ENCODE measurements around the gene RTN4. TPM values are rescaled to one million over a fixed set of nuclear protein-coding genes. Genes with fewer than 3 reads are reported as not detected.

RTN4 gene
- total RNA-seq, 2 donors from 2014 or later, result 253 to 331 TPM

DNA sequence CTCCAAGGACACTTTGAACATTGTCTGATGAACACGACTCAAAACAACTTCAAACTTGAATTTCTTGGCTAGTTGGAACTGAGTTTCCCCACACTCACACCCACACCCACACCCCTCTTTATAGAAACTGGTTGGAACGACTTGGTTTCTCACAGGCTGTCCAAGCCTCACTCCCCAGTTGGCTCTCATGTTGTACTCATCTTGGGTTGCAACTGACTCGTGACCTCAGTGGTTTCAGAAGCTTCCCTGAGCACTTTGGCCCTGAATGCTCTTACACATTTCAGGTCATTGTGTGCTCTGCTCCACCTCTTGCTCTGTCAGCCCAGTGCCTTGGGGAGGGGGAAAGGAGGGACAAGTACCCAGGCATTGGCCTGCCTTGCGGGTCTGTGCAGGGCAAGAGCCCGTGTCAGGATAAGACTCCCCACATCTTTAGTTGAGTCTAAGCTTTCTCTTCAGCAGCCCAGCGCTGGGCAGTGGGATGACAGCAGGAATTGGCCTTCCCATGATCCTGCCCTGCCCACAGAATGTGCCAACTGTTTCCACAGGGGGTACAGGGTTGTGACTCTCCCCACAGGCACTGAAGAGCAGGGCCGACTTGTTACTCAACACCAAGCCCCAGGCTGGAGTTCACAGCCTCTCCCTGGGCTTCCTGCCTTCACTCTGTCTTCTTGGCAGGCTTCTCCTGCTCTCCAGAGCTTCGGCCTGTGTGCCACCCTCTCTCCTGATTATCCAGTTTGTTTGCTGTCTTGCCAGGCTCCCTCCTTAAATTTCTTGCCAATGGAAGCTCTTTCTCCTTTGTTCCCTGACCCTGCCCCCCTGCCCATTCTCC lies 104.6 kb downstream of the RTN4 start:
- DNase-seq (ENCODE audit: low spot score) (peak; percentile 28), ATAC-seq (ENCODE audit: insufficient number of reproducible peaks, low FRiP score, low read depth) (peak; percentile 61)
- peaks cover 9 to 17% of the 10 kb centered on the region in 2 donors for H3K4me1 ChIP-seq (ENCODE audit: control insufficient read depth in 1 of 2, low read depth in 2 of 2)
- H3K27ac ChIP-seq, result peak overlapping the region; percentile 45 to 49
- no peaks in the 10 kb centered on the region for H3K27me3 ChIP-seq (replicated peaks; ENCODE audit: insufficient read depth)
- no peaks in the 10 kb centered on the region for H3K9me3 ChIP-seq
- TF ChIP-seq, protein P1, sequence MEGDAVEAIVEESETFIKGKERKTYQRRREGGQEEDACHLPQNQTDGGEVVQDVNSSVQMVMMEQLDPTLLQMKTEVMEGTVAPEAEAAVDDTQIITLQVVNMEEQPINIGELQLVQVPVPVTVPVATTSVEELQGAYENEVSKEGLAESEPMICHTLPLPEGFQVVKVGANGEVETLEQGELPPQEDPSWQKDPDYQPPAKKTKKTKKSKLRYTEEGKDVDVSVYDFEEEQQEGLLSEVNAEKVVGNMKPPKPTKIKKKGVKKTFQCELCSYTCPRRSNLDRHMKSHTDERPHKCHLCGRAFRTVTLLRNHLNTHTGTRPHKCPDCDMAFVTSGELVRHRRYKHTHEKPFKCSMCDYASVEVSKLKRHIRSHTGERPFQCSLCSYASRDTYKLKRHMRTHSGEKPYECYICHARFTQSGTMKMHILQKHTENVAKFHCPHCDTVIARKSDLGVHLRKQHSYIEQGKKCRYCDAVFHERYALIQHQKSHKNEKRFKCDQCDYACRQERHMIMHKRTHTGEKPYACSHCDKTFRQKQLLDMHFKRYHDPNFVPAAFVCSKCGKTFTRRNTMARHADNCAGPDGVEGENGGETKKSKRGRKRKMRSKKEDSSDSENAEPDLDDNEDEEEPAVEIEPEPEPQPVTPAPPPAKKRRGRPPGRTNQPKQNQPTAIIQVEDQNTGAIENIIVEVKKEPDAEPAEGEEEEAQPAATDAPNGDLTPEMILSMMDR (IDR thresholded peaks at IDR 0.05), result no peak
- no peak overlapping the region for H3K4me3 ChIP-seq
- no peaks in the 10 kb centered on the region for H3K36me3 ChIP-seq

DNA sequence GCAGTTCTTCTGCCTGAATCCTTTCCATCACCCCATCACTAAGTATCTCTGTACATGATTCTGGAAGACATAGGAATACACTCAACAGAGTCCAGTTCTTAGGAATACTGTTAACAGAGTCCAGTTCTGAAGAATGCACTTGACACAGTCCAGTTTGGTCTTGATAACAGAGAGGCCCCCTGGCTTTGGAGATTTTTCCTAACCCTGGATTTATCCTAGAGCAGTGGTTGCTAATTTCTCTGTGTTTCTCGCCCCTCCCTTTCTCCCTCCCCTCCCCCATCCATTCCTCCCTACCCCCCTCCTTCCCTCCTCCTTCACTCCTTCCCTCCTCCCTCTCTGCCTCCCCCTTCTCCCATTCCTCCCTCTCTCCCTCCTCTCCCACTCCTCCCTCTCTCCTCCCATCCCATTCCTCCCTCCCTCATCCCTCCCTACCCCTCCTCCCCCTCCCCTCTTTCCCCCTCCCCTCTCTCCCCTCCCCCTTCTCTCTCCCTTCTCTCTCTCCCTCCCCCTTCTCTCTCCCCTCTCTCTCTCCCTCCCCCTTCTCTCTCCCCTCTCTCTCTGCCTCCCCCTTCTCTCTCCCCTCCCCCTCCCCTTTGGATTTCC lies 105.4 kb downstream of the RTN4 start:
- H3K4me3 ChIP-seq, result no peak overlapping the region
- ATAC-seq (ENCODE audit: insufficient number of reproducible peaks, low FRiP score, low read depth), result no peak
- no peaks in the 10 kb centered on the region for H3K36me3 ChIP-seq
- peaks cover 9 to 17% of the 10 kb centered on the region in 2 donors for H3K4me1 ChIP-seq (ENCODE audit: control insufficient read depth in 1 of 2, low read depth in 2 of 2)
- TF ChIP-seq, protein P1 (IDR thresholded peaks at IDR 0.05), result no peak
- peak overlapping the region in 1 of 2 donors; percentile 49 for H3K27ac ChIP-seq
- no peaks in the 10 kb centered on the region for H3K9me3 ChIP-seq
- no peak for DNase-seq (ENCODE audit: low spot score)
- no peaks in the 10 kb centered on the region for H3K27me3 ChIP-seq (replicated peaks; ENCODE audit: insufficient read depth)

DNA sequence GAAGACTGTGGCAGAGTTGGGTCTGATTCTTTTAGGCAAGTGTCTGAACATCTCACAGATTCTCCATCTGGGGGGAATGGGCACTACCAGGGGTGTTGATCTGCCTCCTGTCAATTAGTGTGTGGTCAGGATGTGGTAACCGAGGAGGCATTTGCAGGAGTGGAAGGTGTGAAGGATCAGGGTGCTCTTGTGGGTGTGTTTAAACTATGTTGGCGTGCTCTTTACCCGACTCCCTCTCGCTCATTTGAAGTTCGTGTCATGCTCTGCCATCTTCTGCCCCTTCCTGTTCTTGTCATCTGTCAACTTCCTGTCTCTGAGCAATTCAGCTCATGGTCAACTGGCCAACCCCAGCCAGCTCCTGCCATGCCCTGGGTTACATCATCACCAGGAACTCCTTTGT lies 107.9 kb downstream of the RTN4 start:
- DNase-seq (ENCODE audit: low spot score), result no peak
- no peak for ATAC-seq (ENCODE audit: insufficient number of reproducible peaks, low FRiP score, low read depth)
- Histone ChIP-seq H3K4me3 (no peak overlapping the region), H3K36me3 (no peaks in the 10 kb centered on the region), H3K27me3 (replicated peaks; ENCODE audit: insufficient read depth) (no peaks in the 10 kb centered on the region), H3K9me3 (no peaks in the 10 kb centered on the region), H3K4me1 (ENCODE audit: control insufficient read depth in 1 of 2, low read depth in 2 of 2) (peaks cover 9 to 17% of the 10 kb centered on the region in 2 donors), H3K27ac (no peak overlapping the region)
- TF ChIP-seq, protein P1 (IDR thresholded peaks at IDR 0.05), result no peak

DNA sequence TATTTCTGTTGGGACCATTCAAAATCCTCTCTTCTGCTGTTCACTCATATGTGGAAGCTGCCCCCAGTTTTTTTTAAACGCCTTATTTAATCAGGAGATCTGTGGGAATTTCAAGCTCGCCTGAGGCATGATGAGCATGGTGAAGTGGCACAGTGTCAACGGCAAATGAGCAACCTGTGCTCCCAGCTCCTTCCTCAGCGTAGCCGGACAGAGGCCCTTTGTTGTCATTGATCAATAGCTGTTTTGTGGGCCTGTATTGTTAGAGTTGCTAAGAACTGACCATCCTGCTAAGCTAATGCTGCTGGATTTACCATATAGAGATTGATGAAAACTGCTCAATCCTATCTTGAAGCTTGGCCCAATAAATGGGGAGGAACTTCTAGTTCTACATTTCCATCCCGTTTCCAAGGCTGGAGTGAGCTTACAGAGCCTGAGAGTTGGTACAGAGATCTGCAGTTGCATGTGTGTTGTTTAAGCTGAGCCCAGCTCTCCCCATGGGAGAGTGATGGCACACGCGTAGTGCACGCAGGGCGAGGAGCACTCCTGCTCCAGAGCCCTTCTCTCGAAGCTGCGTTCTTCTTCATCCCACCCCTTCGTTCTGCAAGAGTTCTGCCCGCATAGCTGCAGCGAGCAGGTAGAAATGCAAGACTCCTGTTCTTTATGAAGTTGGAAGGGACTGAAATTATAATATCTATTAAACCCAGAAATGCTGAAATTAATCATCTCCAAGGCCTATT lies 108.8 kb downstream of the RTN4 start:
- TF ChIP-seq, protein P1 (IDR thresholded peaks at IDR 0.05), result no peak
- no peaks in the 10 kb centered on the region for H3K27me3 ChIP-seq (replicated peaks; ENCODE audit: insufficient read depth)
- DNase-seq (ENCODE audit: low spot score), result no peak
- H3K36me3 ChIP-seq, result no peaks in the 10 kb centered on the region
- peaks cover 8 to 13% of the 10 kb centered on the region in 2 donors for H3K4me1 ChIP-seq (ENCODE audit: control insufficient read depth in 1 of 2, low read depth in 2 of 2)
- no peak for ATAC-seq (ENCODE audit: insufficient number of reproducible peaks, low FRiP score, low read depth)
- no peak overlapping the region for H3K4me3 ChIP-seq
- H3K9me3 ChIP-seq, result no peaks in the 10 kb centered on the region
- H3K27ac ChIP-seq, result no peak overlapping the region

DNA sequence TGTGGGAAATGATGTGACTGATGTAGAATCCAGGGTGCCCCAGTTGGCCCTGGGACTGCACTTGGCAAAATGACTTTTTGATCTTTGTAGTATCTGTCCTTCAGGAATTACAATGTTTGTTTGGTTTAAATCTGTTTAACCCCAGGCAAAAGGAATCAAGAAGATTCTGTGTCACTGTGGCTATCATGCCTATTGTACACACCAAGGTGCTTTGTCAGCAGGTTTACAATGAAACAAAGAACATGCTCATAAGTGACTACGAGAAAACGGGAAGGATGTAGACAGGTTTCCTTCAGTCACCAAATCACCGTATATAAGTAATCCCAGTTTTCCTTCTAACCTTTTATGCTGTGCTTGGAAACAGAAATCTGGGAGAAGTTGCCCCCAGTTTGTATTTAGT lies 109.5 kb downstream of the RTN4 start:
- TF ChIP-seq, protein P1 (IDR thresholded peaks at IDR 0.05), result no peak
- Histone ChIP-seq H3K4me1 (ENCODE audit: control insufficient read depth in 1 of 2, low read depth in 2 of 2) (peaks cover 4 to 6% of the 10 kb centered on the region in 2 donors), H3K27ac (no peak overlapping the region), H3K36me3 (no peaks in the 10 kb centered on the region), H3K9me3 (no peaks in the 10 kb centered on the region), H3K4me3 (no peak overlapping the region), H3K27me3 (replicated peaks; ENCODE audit: insufficient read depth) (no peaks in the 10 kb centered on the region)
- DNase-seq (ENCODE audit: low spot score) (no peak), ATAC-seq (ENCODE audit: insufficient number of reproducible peaks, low FRiP score, low read depth) (no peak)

Measured in thoracic aorta (tissue), 2 donors.